GM21423 (cell line): Measurements from ENCODE around the gene SCLY.

ENCODE experiments used
- ATAC-seq: cut with Tn5 transposase; IDR thresholded peaks from one replicate; pipeline ENCODE4 v1.9.1; 2021; ENCODE audit warnings: mild to moderate bottlenecking, moderate library complexity; ENCODE audit not compliant: unreplicated experiment

SCLY gene

GRCh38 chr2:238096311-238097011 is 35.7 kb downstream of the SCLY start:
- ATAC-seq, result no peak

GRCh38 chr2:238097201-238097987 is 36.6 kb downstream of the SCLY start:
- ATAC-seq, result no peak

GRCh38 chr2:238097988-238098871 is 37.4 kb downstream of the SCLY start:
- ATAC-seq, result peak; percentile 54

GRCh38 chr2:238098901-238099713 is 38.3 kb downstream of the SCLY start:
- peak; percentile 13 for ATAC-seq

GRCh38 chr2:238099714-238100048 is 38.9 kb downstream of the SCLY start:
- no peak for ATAC-seq

- ATAC-seq, result no peak
These were observed 39.4 kb downstream of the SCLY start, which contains the start of gene ESPNL for GRCh38 chr2:238100049-238100820. TSS of gene ESPNL (plus strand) at chr2:238100340. CDS start at chr2:238100420, 80 bp downstream.

GRCh38 chr2:238100821-238101771 is 40.3 kb downstream of the SCLY start:
- ATAC-seq, result no peak

GRCh38 chr2:238101891-238102841 is 41.4 kb downstream of the SCLY start:
- no peak for ATAC-seq

GRCh38 chr2:238102865-238103264 is 42.1 kb downstream of the SCLY start:
- no peak for ATAC-seq

- no peak for ATAC-seq
These were observed 42.8 kb downstream of the SCLY start for GRCh38 chr2:238103465-238104225.

- ATAC-seq, result no peak
These were observed 43.5 kb downstream of the SCLY start for GRCh38 chr2:238104226-238104690.

GRCh38 chr2:238104691-238105371 is 44.0 kb downstream of the SCLY start:
- ATAC-seq, result no peak

GRCh38 chr2:238105506-238106338 is 44.9 kb downstream of the SCLY start:
- ATAC-seq, result no peak

- no peak for ATAC-seq
These were observed 45.5 kb downstream of the SCLY start for GRCh38 chr2:238106339-238106697.
